NOMO-1 treated with dmso at 0.1 percent for 144 hours (cell line): ENCODE data around the gene CHAT.

Experiments
- DNase-seq: peaks from one replicate; lab custom pipeline; 2025; ENCODE audit not compliant: unreplicated experiment; lab: John Stamatoyannopoulos, UW

Gene CHAT

GRCh38 chr10:49596836-49597235 is 17.0 kb upstream of the CHAT start:
- no peak for DNase-seq

- DNase-seq: no peak
These were observed 16.2 kb upstream of the CHAT start for GRCh38 chr10:49597426-49598163.

- DNase-seq: no peak
These were observed 15.5 kb upstream of the CHAT start for GRCh38 chr10:49598164-49598856.

- DNase-seq: no peak
These were observed 14.9 kb upstream of the CHAT start for GRCh38 chr10:49598986-49599385.

DNA sequence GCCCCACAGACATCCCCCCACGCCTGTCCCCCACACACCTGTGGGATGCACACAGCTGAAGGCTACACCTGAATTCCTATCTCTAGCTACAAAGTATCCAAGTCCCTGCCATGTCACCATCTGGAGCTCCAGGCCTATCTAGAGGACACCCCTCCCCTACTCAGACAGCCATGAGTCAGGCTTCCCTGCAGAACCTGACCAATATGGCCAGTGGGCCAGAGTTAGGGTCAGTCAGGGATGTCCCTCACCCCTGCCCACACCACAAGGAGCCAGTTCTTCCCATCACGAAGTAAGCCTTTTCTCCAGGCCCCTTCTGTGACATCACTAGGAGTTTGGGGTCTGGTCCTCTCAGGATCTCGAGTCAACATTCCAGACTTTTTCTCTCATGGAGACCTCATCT is 14.3 kb upstream of the CHAT start:
- DNase-seq: no peak

GRCh38 chr10:49600046-49600445 is 13.8 kb upstream of the CHAT start:
- DNase-seq: no peak

DNA sequence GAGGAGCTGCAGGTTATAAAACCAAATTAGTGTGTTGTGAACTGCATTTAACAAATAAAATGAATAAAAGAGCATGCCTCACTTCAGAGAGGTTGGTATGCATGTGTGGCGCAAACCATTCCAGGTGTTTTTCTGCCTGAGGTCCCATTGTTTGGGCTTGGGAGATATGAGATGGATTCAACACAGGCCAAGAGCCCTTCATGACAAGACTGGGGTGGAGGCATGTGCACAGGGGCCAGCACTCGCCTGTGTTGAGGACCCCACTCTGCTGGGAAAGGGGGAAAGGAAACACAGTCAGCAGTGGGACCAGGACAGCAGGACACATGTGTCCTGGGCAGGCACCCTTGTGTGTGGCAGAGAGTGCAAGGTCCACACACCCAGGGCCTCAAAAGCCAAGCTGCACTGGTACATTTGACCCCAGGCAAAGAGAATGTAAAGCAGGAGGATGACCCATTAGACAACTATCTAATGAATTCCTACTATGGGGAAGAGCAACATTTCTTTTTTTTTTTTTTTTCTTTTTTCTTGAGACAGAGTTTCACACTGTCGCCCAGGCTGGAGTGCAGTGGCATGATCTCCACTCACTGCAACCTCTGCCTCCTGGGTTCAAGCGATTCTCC is 12.9 kb upstream of the CHAT start:
- DNase-seq: no peak

GRCh38 chr10:49601857-49602256 is 12.0 kb upstream of the CHAT start:
- DNase-seq: no peak

- DNase-seq: no peak
These were observed 11.3 kb upstream of the CHAT start for GRCh38 chr10:49602380-49603023.

DNA sequence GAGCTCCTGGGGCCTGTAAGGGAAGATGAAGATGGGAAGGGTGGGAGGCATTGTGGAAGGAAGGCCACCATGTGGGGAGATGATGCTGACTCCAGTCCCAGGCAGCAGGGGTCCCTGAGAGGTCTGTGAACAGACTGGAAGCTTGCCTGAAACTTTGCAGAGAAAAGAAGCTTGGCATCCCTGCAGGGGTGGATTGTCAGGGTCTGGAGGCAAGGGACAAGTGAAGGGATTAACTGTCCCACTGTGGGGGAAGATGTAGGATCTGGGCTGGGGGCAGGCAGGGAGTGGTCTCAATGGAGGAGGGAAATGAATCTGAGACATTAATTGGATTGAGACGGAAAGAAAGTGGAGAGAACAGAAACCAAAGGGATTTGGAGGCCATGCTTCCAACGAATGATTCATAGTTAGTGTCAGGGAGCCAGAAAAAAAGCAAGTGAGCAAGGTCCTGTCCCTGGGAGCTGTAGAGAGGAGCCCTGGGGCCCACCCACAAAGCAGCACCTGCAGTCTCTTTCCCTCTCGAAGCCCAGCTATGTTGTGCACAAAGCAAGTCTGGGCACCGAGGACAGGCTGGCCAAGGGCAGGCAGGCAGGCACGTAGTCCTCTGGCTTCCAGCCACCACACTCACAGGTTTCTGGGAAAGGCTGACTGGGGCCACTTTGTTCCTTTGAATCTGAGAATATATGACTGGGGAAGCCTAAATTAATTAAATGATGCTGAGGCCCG is 8.5 kb upstream of the CHAT start:
- DNase-seq: no peak

DNA sequence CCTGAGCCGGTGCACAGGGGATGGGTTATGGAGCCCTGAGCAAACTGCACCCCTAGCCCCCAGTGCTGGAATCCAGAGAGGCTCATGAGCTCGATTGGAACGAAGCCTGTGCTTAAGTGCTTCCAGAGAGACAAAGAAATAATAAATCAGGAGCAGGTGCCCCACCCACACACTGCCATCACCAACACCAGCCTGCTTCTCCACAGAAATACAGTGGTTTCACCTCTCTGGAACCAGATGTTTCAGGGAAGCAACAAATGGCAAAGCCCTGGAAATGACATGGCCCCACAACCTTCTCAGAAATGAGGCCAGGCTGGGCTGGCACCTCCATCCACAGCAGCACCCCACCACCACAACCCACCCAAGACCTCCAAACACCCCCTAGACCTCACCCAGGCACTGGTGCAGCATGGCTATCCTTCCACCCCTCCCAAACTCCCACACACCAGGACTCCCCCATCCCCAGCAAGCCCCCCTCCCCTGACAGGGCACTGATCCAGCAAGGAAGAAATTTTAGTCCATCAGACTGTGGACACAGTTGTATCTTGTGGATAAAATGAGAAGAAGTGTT is 7.8 kb upstream of the CHAT start:
- no peak for DNase-seq

DNA sequence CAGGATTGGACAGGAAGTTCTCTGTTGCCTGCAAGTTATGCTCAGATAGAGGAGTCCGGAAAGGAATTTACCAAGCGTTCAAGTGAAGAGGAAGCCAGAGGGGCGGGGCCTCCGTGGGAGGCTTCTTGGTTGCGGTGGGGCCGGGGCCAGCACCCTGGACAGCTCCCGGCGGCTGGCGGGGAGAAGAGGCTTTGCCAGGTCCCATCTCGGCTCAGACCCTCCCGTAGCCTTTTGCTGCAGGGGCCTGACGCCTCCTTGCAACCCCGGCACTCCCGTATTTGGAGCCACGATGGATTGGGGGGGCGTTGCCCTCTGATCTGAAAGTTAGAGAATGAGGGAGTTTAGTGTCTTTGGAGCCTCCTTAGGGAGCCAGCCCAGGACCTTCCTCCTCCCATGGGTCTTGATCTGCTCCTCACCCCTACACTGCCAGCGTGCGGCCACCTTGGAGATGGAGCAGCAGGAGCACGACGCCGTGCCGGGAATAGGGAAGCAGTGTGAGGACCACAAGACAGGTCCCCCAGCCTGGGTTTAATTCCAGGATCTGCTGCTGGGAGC is 6.8 kb upstream of the CHAT start:
- DNase-seq: peak; percentile 62

DNA sequence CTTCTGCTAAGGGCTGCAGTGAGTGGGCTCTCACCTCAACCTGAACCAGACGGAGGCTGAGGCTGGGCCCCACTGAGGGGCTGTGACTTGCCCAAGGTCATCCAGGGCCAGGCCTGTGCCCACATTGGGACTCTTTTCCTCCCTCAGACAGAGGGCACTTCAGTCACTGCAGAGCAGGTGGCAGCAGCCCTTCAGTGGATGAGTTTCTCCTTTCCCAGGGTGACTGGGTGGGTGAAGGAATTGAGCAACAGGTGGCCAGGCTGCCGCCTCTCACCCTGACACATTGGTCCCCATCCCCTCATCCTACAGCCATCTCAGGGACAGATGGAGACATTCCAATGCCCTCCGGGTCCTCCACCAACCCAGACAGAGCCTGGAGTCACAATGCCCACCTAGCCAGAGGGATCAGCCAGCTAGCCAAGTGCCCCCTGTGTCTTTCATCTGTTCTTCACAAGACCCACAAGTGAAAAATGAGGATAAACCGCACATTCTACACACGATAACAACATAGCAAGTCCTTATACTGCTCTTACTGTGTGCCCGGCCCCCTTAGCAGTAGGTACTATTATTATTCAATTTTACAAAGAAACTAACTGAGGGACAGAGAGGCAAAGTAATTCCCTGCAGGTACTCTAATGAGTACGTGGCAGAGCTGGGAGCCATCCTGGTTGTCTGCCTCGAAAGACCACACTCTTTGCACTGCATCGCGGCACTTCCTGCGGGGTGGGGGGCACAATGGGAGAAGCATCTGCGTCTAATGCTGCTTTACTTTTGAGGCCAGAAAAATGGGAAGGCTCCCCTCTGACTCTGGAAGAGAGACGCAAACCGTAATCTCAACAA is 5.5 kb upstream of the CHAT start:
- no peak for DNase-seq

GRCh38 chr10:49609006-49609282 is 4.9 kb upstream of the CHAT start:
- no peak for DNase-seq

GRCh38 chr10:49609283-49610113 is 4.3 kb upstream of the CHAT start:
- no peak for DNase-seq

- no peak for DNase-seq
These were observed 3.8 kb upstream of the CHAT start, which contains the start of gene SLC18A3 for GRCh38 chr10:49610114-49610457. Gene SLC18A3 (plus strand): TSS chr10:49610310. CDS start chr10:49610741, 431 bp downstream.

GRCh38 chr10:49610458-49611165 is 3.2 kb upstream of the CHAT start:
- DNase-seq: no peak

- no peak for DNase-seq
These were observed 2.5 kb upstream of the CHAT start for GRCh38 chr10:49611166-49611815.
